Heart right ventricle (tissue), 16 donors: Measurements from ENCODE around the gene NIPAL3. TPM values are rescaled to one million over a fixed set of nuclear protein-coding genes. Genes with fewer than 3 reads are reported as not detected.

Source experiments
- ATAC-seq, 8 donors: fragments of 200-7000 bp; cut with Tn5 transposase; one replicate each; pipeline ENCODE4 v1.9.1; 2020; ENCODE audit warnings: mild to moderate bottlenecking in 8 of 8, moderate library complexity in 8 of 8, moderate number of reproducible peaks in 1 of 8
- DNase-seq, 2 donors: peaks; one replicate each; pipeline ENCODE4 v3.0.0-alpha.2; 2020
- H3K27ac ChIP-seq, 10 donors: fragments of 200-600 bp; sonication (generic) in 2 of 10; one replicate each; pipeline versions ENCODE4 v1.5.0 to v1.8.0; 2020 to 2022; ENCODE audit warnings: mild to moderate bottlenecking in 3 of 10
- H3K27me3 ChIP-seq, 7 donors: fragments of 200-600 bp; one replicate each; pipeline ENCODE4 v1.8.0; 2021 to 2022; ENCODE audit warnings: mild to moderate bottlenecking in 2 of 7
- H3K36me3 ChIP-seq, 9 donors: fragments of 200-600 bp; sonication (generic) in 1 of 9; one replicate each; pipeline versions ENCODE4 v1.5.0 to v1.8.0; 2020 to 2022; ENCODE audit warnings: mild to moderate bottlenecking in 2 of 9
- H3K4me1 ChIP-seq, 9 donors: fragments of 200-600 bp; sonication (generic) in 1 of 9; one replicate each; pipeline versions ENCODE4 v1.5.0 to v1.8.0; 2020 to 2022; ENCODE audit warnings: mild to moderate bottlenecking in 4 of 9
- H3K4me3 ChIP-seq, 10 donors: fragments of 200-600 bp; sonication (generic) in 2 of 10; one replicate each; pipeline versions ENCODE4 v1.5.0 to v1.8.0; 2020 to 2022; ENCODE audit warnings: mild to moderate bottlenecking in 7 of 10, moderate library complexity in 2 of 10
- H3K9me3 ChIP-seq, 11 donors: fragments of 200-600 bp in 10 of 11; sonication (generic) in 2 of 11; one replicate each; pipeline versions ENCODE4 v1.5.0 to v1.8.0; 2013 to 2022; ENCODE audit warnings: mild to moderate bottlenecking in 2 of 11, control low read depth in 1 of 11, moderate library complexity in 1 of 11
- whole genome bisulfite sequencing, 2 donors: extraction: QIAGEN DNeasy Blood & Tissue Kit; methylation state at CpG; one replicate each; pipeline ENCODE4 v1.1.7; 2013; ENCODE audit warnings: inconsistent platforms in 1 of 2; 5-methylcytosine and 5-hydroxymethylcytosine counted together
- intact Hi-C, 10 donors: fragments of 100-400 bp; cut with DNase I; formaldehyde crosslinking; loops; one replicate each; pipeline versions ENCODE4 v1.11.1 to v1.14.2; 2022
- polyA plus RNA-seq, 2 donors: library from polyadenylated mRNA; stranded (reverse); fragments of 200-250 nt; gene quantifications; one replicate each; pipeline ENCODE4 v1.2.3, GENCODE V29; 2013
- total RNA-seq, 10 donors: library from RNA; stranded (reverse); fragmentation: NEBNext Ultra II Directional in 3 of 10; extraction: Animal tissue kit (Norgen Biotek cat#: 25700) in 3 of 10; gene quantifications; one replicate each; pipeline versions ENCODE4 v1.2.1 to v1.2.4, GENCODE V29; 2021 to 2023
- TF ChIP-seq, protein P1 (sequence below), 9 donors: fragments of 200-600 bp; sonication (generic) in 2 of 9; IDR thresholded peaks; one replicate each; pipeline versions ENCODE4 v1.5.0 to v1.8.0; 2021 to 2022; ENCODE audit warnings: antibody characterized with exemption in 9 of 9, mild to moderate bottlenecking in 5 of 9, moderate library complexity in 1 of 9
- donor health status: Arrhythmogenic right ventricular cardiomyopathy.
- donor health status: ischemic (EF 13 %, LVEDD 7.1; RV severe dilation, severe dysfunction).
- donor health status: healthy with polysubstance abuse.
- donor health status: DM: no; HTN: yes; CAD: no.
- donor health status: DM: no; HTN: no; CAD: no.
- donor health status: ischemic (EF 25% LVEDD 6.9; RV normal size, moderate dysfunction).
- donor health status: ischemic (EF 25% LVEDD 5.7; RV mildly dilated, moderate dysfunction).
- donor health status: healthy.
- donor health status: DM: yes; HTN: yes; CAD: no.
- donor health status: Ischemic cardiomyopathy.
- donor health status: ischemic (EF 35%, LVEDD 5.7; RV mildly dilated, moderate dysfunction).
- donor health status: nonischemic (EF 11% LVEDD 7.7; RV severe dilation, severe dysfunction).
- donor health status: DM: yes; HTN: yes; CAD: no.
- donor health status: PGD.
- donor health status: ischemic (EF 29% LVEDD 5.4; RV normal size, mild dysfunction).
- donor health status: nonischemic (EF 23%, LVEDD 6.1; RV moderate dilation, normal function).

Gene NIPAL3
- total and polyA plus RNA-seq, 12 donors, result 5.3 to 44.9 (median 26.5) TPM

DNA sequence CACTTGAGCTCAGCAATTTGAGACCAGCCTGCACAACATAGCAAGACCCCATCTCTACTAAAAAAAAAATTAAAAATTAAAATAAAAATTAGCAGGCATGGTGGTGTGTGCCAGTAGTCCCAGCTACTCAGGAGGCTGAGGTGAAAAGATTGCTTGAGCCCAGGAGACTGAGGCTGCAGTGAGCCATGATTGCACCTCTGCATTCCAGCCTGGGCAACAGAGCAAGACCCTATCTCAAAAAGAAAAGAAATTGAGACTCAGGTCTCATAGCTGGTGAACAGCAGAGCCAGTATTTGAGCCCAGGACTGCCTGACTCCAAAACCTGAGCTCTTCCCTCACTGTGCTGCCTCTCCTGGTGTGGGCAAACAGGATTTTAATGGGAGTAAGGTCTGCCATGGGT is 58.6 kb downstream of the NIPAL3 start:
- no peaks in the 10 kb centered on the region for H3K27me3 ChIP-seq
- peaks cover 0 to 5% (median 0%) of the 10 kb centered on the region in 9 donors for H3K36me3 ChIP-seq
- intact Hi-C loops, result loop anchor here in 1 of 10 donors (2.0 kb wide), 1 partner anchor 29 kb away; the partner anchor contains the start of gene RCAN3
- peaks cover 0 to 4% (median 0%) of the 10 kb centered on the region in 11 donors for H3K9me3 ChIP-seq
- H3K4me3 ChIP-seq, result no peak overlapping the region
- no peak overlapping the region for H3K27ac ChIP-seq
- TF ChIP-seq, protein P1, sequence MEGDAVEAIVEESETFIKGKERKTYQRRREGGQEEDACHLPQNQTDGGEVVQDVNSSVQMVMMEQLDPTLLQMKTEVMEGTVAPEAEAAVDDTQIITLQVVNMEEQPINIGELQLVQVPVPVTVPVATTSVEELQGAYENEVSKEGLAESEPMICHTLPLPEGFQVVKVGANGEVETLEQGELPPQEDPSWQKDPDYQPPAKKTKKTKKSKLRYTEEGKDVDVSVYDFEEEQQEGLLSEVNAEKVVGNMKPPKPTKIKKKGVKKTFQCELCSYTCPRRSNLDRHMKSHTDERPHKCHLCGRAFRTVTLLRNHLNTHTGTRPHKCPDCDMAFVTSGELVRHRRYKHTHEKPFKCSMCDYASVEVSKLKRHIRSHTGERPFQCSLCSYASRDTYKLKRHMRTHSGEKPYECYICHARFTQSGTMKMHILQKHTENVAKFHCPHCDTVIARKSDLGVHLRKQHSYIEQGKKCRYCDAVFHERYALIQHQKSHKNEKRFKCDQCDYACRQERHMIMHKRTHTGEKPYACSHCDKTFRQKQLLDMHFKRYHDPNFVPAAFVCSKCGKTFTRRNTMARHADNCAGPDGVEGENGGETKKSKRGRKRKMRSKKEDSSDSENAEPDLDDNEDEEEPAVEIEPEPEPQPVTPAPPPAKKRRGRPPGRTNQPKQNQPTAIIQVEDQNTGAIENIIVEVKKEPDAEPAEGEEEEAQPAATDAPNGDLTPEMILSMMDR (IDR thresholded peaks at IDR 0.05), result no peak
- no peak for ATAC-seq
- no peak for DNase-seq
- H3K4me1 ChIP-seq, result peaks cover 0 to 7% (median 0%) of the 10 kb centered on the region in 9 donors

DNA sequence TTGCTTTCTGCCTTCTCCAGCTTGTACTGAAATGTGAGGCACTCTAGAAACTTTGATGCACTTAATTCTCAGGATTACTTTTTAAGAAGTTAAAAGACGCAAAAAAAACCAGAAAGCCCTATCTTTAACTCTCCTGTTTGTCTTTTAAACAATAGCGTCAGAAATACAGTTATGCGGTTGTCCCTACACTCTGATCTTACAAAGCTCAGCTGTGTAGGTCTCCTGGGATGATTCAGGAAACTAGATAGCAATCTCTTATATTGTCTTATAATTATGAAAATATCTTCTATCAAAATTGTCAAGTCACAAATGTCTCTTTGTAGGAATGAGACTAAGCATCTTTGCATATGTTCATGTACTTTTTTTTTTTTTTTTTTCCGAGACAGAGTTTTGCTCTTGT is 60.1 kb downstream of the NIPAL3 start:
- intact Hi-C loops, result loop anchor here in 1 of 10 donors (2.0 kb wide), 1 partner anchor 27 kb away; the partner anchor contains the start of gene RCAN3
- ATAC-seq (peak in 5 of 8 donors; percentile 47 to 66 (median 55)), DNase-seq (no peak)
- TF ChIP-seq, protein P1 (IDR thresholded peaks at IDR 0.05), result no peak
- Histone ChIP-seq H3K27me3 (no peaks in the 10 kb centered on the region), H3K4me3 (no peak overlapping the region), H3K36me3 (no peaks in the 10 kb centered on the region), H3K4me1 (peaks cover 0 to 7% (median 0%) of the 10 kb centered on the region in 9 donors), H3K9me3 (no peaks in the 10 kb centered on the region), H3K27ac (no peak overlapping the region)
- 65 to 68% methylated on average over 4 of the region's 4 CpGs for WGBS, 2 donors

DNA sequence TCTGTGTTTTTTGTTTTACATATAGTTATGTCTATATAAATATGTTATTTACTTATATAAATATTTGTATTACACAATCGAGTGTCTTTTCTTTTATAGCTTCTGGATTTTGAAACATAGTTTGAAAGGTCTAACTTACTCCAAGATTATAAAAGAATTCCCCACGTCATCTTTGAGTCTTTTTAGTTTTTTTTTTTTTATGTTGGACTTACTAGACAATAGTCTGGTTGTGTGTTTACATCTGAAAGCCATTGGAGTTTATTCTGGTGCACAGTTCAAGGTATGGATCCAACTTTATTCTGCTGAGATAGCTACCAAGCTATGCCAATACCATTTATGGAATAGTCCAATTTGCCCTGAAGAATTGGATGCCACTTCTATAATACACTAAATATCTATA is 61.0 kb downstream of the NIPAL3 start:
- Histone ChIP-seq H3K9me3 (no peaks in the 10 kb centered on the region), H3K27ac (no peak overlapping the region), H3K27me3 (no peaks in the 10 kb centered on the region), H3K4me3 (no peak overlapping the region), H3K36me3 (no peaks in the 10 kb centered on the region), H3K4me1 (peaks cover 0 to 11% (median 0%) of the 10 kb centered on the region in 9 donors)
- TF ChIP-seq, protein P1 (IDR thresholded peaks at IDR 0.05), result no peak
- no peak for ATAC-seq
- DNase-seq, result no peak
- intact Hi-C loops, result no loop called here
- 81 to 84% methylated on average over 2 of the region's 2 CpGs for WGBS, 2 donors

DNA sequence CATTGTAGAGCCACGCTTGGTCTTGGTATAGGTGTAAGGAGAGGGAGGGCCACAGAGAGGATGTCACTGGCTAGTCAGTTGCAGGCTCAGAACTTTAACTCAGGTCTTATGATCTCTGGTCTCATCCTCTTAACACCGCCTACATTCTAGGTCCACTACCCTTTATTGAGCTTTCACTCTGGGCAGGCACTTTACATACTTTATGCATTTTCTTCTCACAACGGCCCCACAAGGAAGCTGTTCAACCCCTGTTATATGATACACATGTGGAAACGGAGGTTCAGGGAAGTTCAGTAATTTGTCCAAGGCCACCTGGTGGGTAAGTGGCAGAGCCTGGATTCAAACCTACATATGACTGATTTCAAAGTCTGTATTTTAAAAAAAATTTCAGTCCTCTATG is 61.7 kb downstream of the NIPAL3 start:
- TF ChIP-seq, protein P1 (IDR thresholded peaks at IDR 0.05), result no peak
- 84 to 86% methylated on average over 4 of the region's 4 CpGs for WGBS, 2 donors
- H3K27me3 ChIP-seq, result no peaks in the 10 kb centered on the region
- no peak for ATAC-seq
- H3K36me3 ChIP-seq, result no peaks in the 10 kb centered on the region
- peaks cover 0 to 17% (median 0%) of the 10 kb centered on the region in 9 donors for H3K4me1 ChIP-seq
- no peak for DNase-seq
- H3K27ac ChIP-seq, result no peak overlapping the region
- H3K4me3 ChIP-seq, result no peak overlapping the region
- intact Hi-C loops, result no loop called here
- no peaks in the 10 kb centered on the region for H3K9me3 ChIP-seq
